Neural crest cell (in vitro differentiated cells): ENCODE measurements around the gene C2CD3. TPM values are rescaled to one million over a fixed set of nuclear protein-coding genes. Genes with fewer than 3 reads are reported as not detected.
"Not testable (repeated sequence)": the region's sequence is repeated elsewhere in the genome, so short reads cannot be mapped to it uniquely, and the experiment has no call there.

Experiments
- DNase-seq: peaks from one replicate; pipeline ENCODE4 v3.0.0; 2021; ENCODE audit warnings: low read depth, mixed read lengths, low spot score
- H3K27ac Mint-ChIP-seq: one replicate; pipeline ENCODE4 v1.8.0; 2021; ENCODE audit warnings: mild to moderate bottlenecking, mixed read lengths; ENCODE audit not compliant: unreplicated experiment
- H3K27me3 Mint-ChIP-seq: 2 replicates; pipeline ENCODE4 v1.8.0; 2021; ENCODE audit warnings: low read depth, mild to moderate bottlenecking, mixed read lengths
- H3K36me3 Mint-ChIP-seq: 2 replicates; pipeline ENCODE4 v1.8.0; 2021; ENCODE audit warnings: low read depth, mild to moderate bottlenecking, mixed read lengths
- H3K4me1 Mint-ChIP-seq: 2 replicates; pipeline ENCODE4 v1.8.0; 2021; ENCODE audit warnings: mixed read lengths
- H3K4me3 Mint-ChIP-seq: one replicate; pipeline ENCODE4 v1.8.0; 2021; ENCODE audit warnings: mild to moderate bottlenecking, mixed read lengths
- H3K9me3 Mint-ChIP-seq: 2 replicates; pipeline ENCODE4 v1.8.0; 2021; ENCODE audit warnings: mixed read lengths
- CTCF ChIP-seq: fragments of 200-600 bp; sonication (generic); conservative IDR thresholded peaks from 2 replicates; pipeline ENCODE4 v1.5.0; 2021; ENCODE audit warnings: antibody characterized with exemption, mild to moderate bottlenecking
- total RNA-seq: library from RNA; stranded (reverse); gene quantifications from 2 replicates; pipeline ENCODE4 v1.2.1, GENCODE V29; 2021

C2CD3 gene
- total RNA-seq, 1 donor from 2014 or later: 41.9 TPM

GRCh38 chr11:74072721-74073120 lies 98.1 kb downstream of the C2CD3 start:
- Mint-ChIP-seq H3K27me3 (no peaks in the 10 kb centered on the region), H3K36me3 (peaks cover 17% of the 10 kb centered on the region), H3K4me3 (no peak overlapping the region), H3K9me3 (no peaks in the 10 kb centered on the region), H3K4me1 (peaks cover 4% of the 10 kb centered on the region), H3K27ac (peak overlapping the region; percentile 54)
- DNase-seq: no peak
- TF ChIP-seq CTCF: no peak

GRCh38 chr11:74072286-74072685 lies 98.5 kb downstream of the C2CD3 start:
- H3K27ac Mint-ChIP-seq: no peak overlapping the region
- H3K9me3 Mint-ChIP-seq: no peaks in the 10 kb centered on the region
- no peak for DNase-seq
- no peak overlapping the region for H3K4me3 Mint-ChIP-seq
- peaks cover 4% of the 10 kb centered on the region for H3K4me1 Mint-ChIP-seq
- peaks cover 16% of the 10 kb centered on the region for H3K36me3 Mint-ChIP-seq
- no peak for TF ChIP-seq CTCF
- H3K27me3 Mint-ChIP-seq: no peaks in the 10 kb centered on the region

GRCh38 chr11:74070723-74071492 lies 99.9 kb downstream of the C2CD3 start:
- no peaks in the 10 kb centered on the region for H3K27me3 Mint-ChIP-seq
- peaks cover 18% of the 10 kb centered on the region for H3K36me3 Mint-ChIP-seq
- H3K4me3 Mint-ChIP-seq: no peak overlapping the region
- no peak for DNase-seq
- TF ChIP-seq CTCF: no peak
- no peaks in the 10 kb centered on the region for H3K9me3 Mint-ChIP-seq
- H3K4me1 Mint-ChIP-seq: peaks cover 4% of the 10 kb centered on the region
- H3K27ac Mint-ChIP-seq: no peak overlapping the region

GRCh38 chr11:74069146-74070046 lies 101.4 kb downstream of the C2CD3 start:
- H3K4me1 Mint-ChIP-seq: peaks cover 4% of the 10 kb centered on the region
- H3K36me3 Mint-ChIP-seq: peaks cover 27% of the 10 kb centered on the region
- no peaks in the 10 kb centered on the region for H3K27me3 Mint-ChIP-seq
- no peak overlapping the region for H3K27ac Mint-ChIP-seq
- TF ChIP-seq CTCF: no peak
- DNase-seq: no peak
- no peaks in the 10 kb centered on the region for H3K9me3 Mint-ChIP-seq
- no peak overlapping the region for H3K4me3 Mint-ChIP-seq

- H3K27ac Mint-ChIP-seq, H3K4me1 Mint-ChIP-seq, H3K27me3 Mint-ChIP-seq, H3K4me3 Mint-ChIP-seq, DNase-seq, H3K9me3 Mint-ChIP-seq: not testable (repeated sequence)
- H3K36me3 Mint-ChIP-seq: peaks cover 37% of the 10 kb centered on the region
These were observed 104.1 kb downstream of the C2CD3 start for GRCh38 chr11:74066663-74067062.

GRCh38 chr11:74065534-74065933 lies 105.3 kb downstream of the C2CD3 start:
- H3K36me3 Mint-ChIP-seq: peaks cover 43% of the 10 kb centered on the region
- DNase-seq, H3K27ac Mint-ChIP-seq, H3K4me3 Mint-ChIP-seq, H3K9me3 Mint-ChIP-seq, H3K27me3 Mint-ChIP-seq, H3K4me1 Mint-ChIP-seq: not testable (repeated sequence)

- H3K27ac Mint-ChIP-seq, H3K9me3 Mint-ChIP-seq, H3K27me3 Mint-ChIP-seq, DNase-seq, H3K4me3 Mint-ChIP-seq, H3K4me1 Mint-ChIP-seq: not testable (repeated sequence)
- peaks cover 52% of the 10 kb centered on the region for H3K36me3 Mint-ChIP-seq
These were observed 107.2 kb downstream of the C2CD3 start for GRCh38 chr11:74063628-74064027.

- not testable (repeated sequence) for H3K27me3 Mint-ChIP-seq, H3K4me1 Mint-ChIP-seq, H3K27ac Mint-ChIP-seq, DNase-seq, H3K9me3 Mint-ChIP-seq, H3K4me3 Mint-ChIP-seq
- H3K36me3 Mint-ChIP-seq: peaks cover 47% of the 10 kb centered on the region
These were observed 109.2 kb downstream of the C2CD3 start for GRCh38 chr11:74061599-74061998.
